ENCODE data around the gene HINT3. TPM values are rescaled to one million over a fixed set of nuclear protein-coding genes. Genes with fewer than 3 reads are reported as not detected.

HINT3 gene
- total RNA-seq, 1 experiment from 2014 or later, result 11.7 TPM

GRCh38 chr6:125913145-125913544 lies 43.4 kb upstream of the HINT3 start:
- Histone ChIP-seq H3K4me2 (ENCODE audit: insufficient read depth, insufficient read length, low read length) (no peak overlapping the region), H4K20me1 (ENCODE audit: control insufficient read depth, insufficient read depth, insufficient read length) (no peaks in the 10 kb centered on the region), H3K23me2 (ENCODE audit: insufficient read length, low read depth, low read length, poor library complexity, severe bottlenecking) (no peaks in the 10 kb centered on the region), H3K9me3 (ENCODE audit: control insufficient read depth, low read depth, low read length) (no peaks in the 10 kb centered on the region), H3K27me3 (ENCODE audit: insufficient read depth, low read length) (no peaks in the 10 kb centered on the region), H3K14ac (ENCODE audit: insufficient read depth, low read length) (no peak overlapping the region), H3K18ac (ENCODE audit: insufficient read length, low read depth, low read length) (no peak overlapping the region), H3K4ac (ENCODE audit: low read depth, low read length) (no peak overlapping the region), H3T11ph (ENCODE audit: low read length) (no peak overlapping the region), H3K4me1 (ENCODE audit: insufficient read depth, low read length) (peaks cover 2% of the 10 kb centered on the region; the same call in 1 of the 2 replicates), H2BK20ac (ENCODE audit: low read depth, low read length, poor library complexity, severe bottlenecking) (no peak overlapping the region), H3K79me2 (ENCODE audit: insufficient read depth, low read length) (no peaks in the 10 kb centered on the region), H3K79me1 (ENCODE audit: insufficient read depth, low read depth, low read length, poor library complexity, severe bottlenecking) (no peaks in the 10 kb centered on the region), H2BK12ac (ENCODE audit: insufficient read length, low read depth, low read length) (no peak overlapping the region), H2BK15ac (ENCODE audit: low read depth, low read length) (no peak overlapping the region), H2AK5ac (ENCODE audit: insufficient read length, low read length) (no peak overlapping the region), H2BK120ac (ENCODE audit: low read depth, low read length, poor library complexity, severe bottlenecking) (no peak overlapping the region), H2BK5ac (ENCODE audit: insufficient read length, low read length) (no peak overlapping the region), H3K56ac (ENCODE audit: insufficient read length, low read depth, low read length) (no peak overlapping the region), H4K5ac (ENCODE audit: insufficient read length, low read depth, low read length) (no peak overlapping the region), H4K91ac (ENCODE audit: insufficient read length, low read depth, low read length) (no peak overlapping the region), H3K23ac (ENCODE audit: insufficient read length, low read depth, low read length) (no peak overlapping the region), H4K8ac (replicated peaks; ENCODE audit: insufficient read length, low read depth, low read length) (no peak overlapping the region), H3K9ac (ENCODE audit: extremely low read depth, insufficient read length, low read length) (no peak overlapping the region), H3K27ac (ENCODE audit: insufficient read length, low read depth, low read length) (no peak overlapping the region), H2AFZ (ENCODE audit: low read length) (no peak overlapping the region)
- DNase-seq, result no peak
- peaks cover 0 to 2% (median 0%) of the 10 kb centered on the region in 3 experiments; a peak in 1 of 7 replicates for H3K36me3 Mint-ChIP-seq (ENCODE audit: insufficient read depth in 1 of 3, low read depth in 3 of 3)
- H3K27me3 Mint-ChIP-seq (ENCODE audit: low read depth), result no peaks in the 10 kb centered on the region
- H3K9me3 Mint-ChIP-seq, result no peaks in the 10 kb centered on the region
- no peak overlapping the region for H3K4me3 Mint-ChIP-seq
- no peak overlapping the region for H3K27ac Mint-ChIP-seq
- WGBS (ENCODE audit: extremely low coverage, insufficient read length, low lambda C conversion rate), result no CpG with 5 or more reads among the region's 1 CpG
- no peak for TF ChIP-seq CTCF (conservative IDR thresholded peaks at IDR 0.05)
- H3K4me1 Mint-ChIP-seq, result peaks cover 10% of the 10 kb centered on the region in 2 experiments

Measured in H9 (cell line).